Measurements from ENCODE around the gene RSRC1.
"Not testable (repeated sequence)": the region's sequence is repeated elsewhere in the genome, so short reads cannot be mapped to it uniquely, and the experiment has no call there.

- not testable (repeated sequence) for TF ChIP-seq CTCF (conservative IDR thresholded peaks at IDR 0.05 in 1 of 2, IDR thresholded peaks at IDR 0.05 in 1 of 2; ENCODE audit: low read depth in 1 of 2, low read length in 2 of 2); EZH2 (IDR thresholded peaks at IDR 0.05; ENCODE audit: low read length, missing control alignments)
Observed at GRCh38 chr3:158408518-158408897, 298.6 kb downstream of the RSRC1 start.
